Measurements from ENCODE around the gene GALNT2. TPM values are rescaled to one million over a fixed set of nuclear protein-coding genes. Genes with fewer than 3 reads are reported as not detected.

Gene GALNT2
- total and polyA plus RNA-seq, 2 of the 4 experiments (the other 2 are of a cell fraction): 50.4 to 189 TPM

GRCh38 chr1:230179249-230179648, 112.2 kb downstream of the GALNT2 start:
- no CpG with 5 or more reads among the region's 2 CpGs for WGBS, 2 experiments (ENCODE audit: extremely low coverage in 2 of 2, insufficient read length in 1 of 2)
- Histone ChIP-seq H4K5ac (ENCODE audit: low read depth, low read length) (no peak overlapping the region), H3K9me3 (ENCODE audit: control insufficient read depth, insufficient read depth, low read length) (no peaks in the 10 kb centered on the region), H4K91ac (ENCODE audit: insufficient read depth, low read depth, low read length) (no peak overlapping the region), H3K14ac (replicated peaks; ENCODE audit: low read depth, low read length) (no peak overlapping the region), H2BK15ac (ENCODE audit: low read depth, low read length) (no peak overlapping the region), H2AK9ac (replicated peaks; ENCODE audit: low read depth, low read length, poor library complexity) (no peak overlapping the region), H3K23ac (ENCODE audit: low read depth, low read length) (no peak overlapping the region), H3K36me3 (ENCODE audit: control insufficient read depth, insufficient read depth, low read length) (peaks cover 7% of the 10 kb centered on the region), H2BK5ac (ENCODE audit: low read depth, low read length, poor library complexity, severe bottlenecking) (no peak overlapping the region), H2AK5ac (ENCODE audit: low read depth, low read length) (no peak overlapping the region), H3K79me1 (ENCODE audit: low read depth in 1 of 2, low read length in 2 of 2) (peaks cover 29 to 50% of the 10 kb centered on the region in 2 experiments), H3K4me3 (ENCODE audit: insufficient read depth, low read depth, low read length) (no peak overlapping the region), H3K9ac (ENCODE audit: low read depth, low read length) (no peak overlapping the region), H3K27me3 (ENCODE audit: control insufficient read depth, insufficient read depth, low read length) (no peaks in the 10 kb centered on the region), H3K4me1 (ENCODE audit: control insufficient read depth, insufficient read depth, low read length) (peaks cover 3% of the 10 kb centered on the region; the same call in 1 of the 2 replicates), H3K27ac (ENCODE audit: insufficient read depth, low read length) (no peak overlapping the region), H4K20me1 (ENCODE audit: insufficient read depth, low read length) (peaks cover 27% of the 10 kb centered on the region), H3K18ac (ENCODE audit: low read depth, low read length) (no peak overlapping the region), H2BK20ac (ENCODE audit: low read depth, low read length) (no peak overlapping the region), H4K8ac (ENCODE audit: low read depth in 2 of 2, low read length in 2 of 2) (no peak overlapping the region), H3K9me1 (ENCODE audit: insufficient read depth, low read length) (peaks cover 6% of the 10 kb centered on the region; the same call in 1 of the 2 replicates), H3K56ac (ENCODE audit: extremely low read depth, insufficient read depth, low read length) (no peak overlapping the region), H2AFZ (replicated peaks; ENCODE audit: low read length, poor library complexity) (no peak overlapping the region), H3K4ac (ENCODE audit: low read depth, low read length) (no peak overlapping the region), H2BK120ac (ENCODE audit: low read depth, low read length) (no peak overlapping the region), H3K4me2 (ENCODE audit: low read depth, low read length) (no peak overlapping the region)
- intact Hi-C loops (cut with micrococcal nuclease): no loop called here
- DNase-seq: no peak
- ChIA-PET POLR2A (ENCODE audit: unreplicated experiment) (interaction anchor here (0.6 kb wide), 1 partner anchor 222 kb away, joined by 3 read pairs; no protein-coding TSS in a partner anchor), CTCF (no interaction called here)
- ATAC-seq (ENCODE audit: low read depth): no peak
- in situ Hi-C loops (cut with MboI; ENCODE audit: low sequenced_read_pairs): no loop called here
- TF ChIP-seq NFE2L2 (IDR thresholded peaks at IDR 0.05; ENCODE audit: low read depth, low read length) (no peak), RFX5 (IDR thresholded peaks at IDR 0.05; ENCODE audit: low read depth, low read length) (no peak), CHD1 (IDR thresholded peaks at IDR 0.05; ENCODE audit: low read depth, low read length) (no peak), USF2 (IDR thresholded peaks at IDR 0.05; ENCODE audit: low read depth, low read length) (no peak), CEBPB (IDR thresholded peaks at IDR 0.05; ENCODE audit: low read depth, low read length) (no peak), RAD21 (IDR thresholded peaks at IDR 0.05; ENCODE audit: low read length) (no peak), SMC3 (IDR thresholded peaks at IDR 0.05; ENCODE audit: low read depth, low read length) (no peak), FOS (IDR thresholded peaks at IDR 0.05; ENCODE audit: low read depth, low read length) (no peak), CTCF (conservative IDR thresholded peaks at IDR 0.05; ENCODE audit: low read depth, low read length) (no peak), POLR2A (IDR thresholded peaks at IDR 0.05; ENCODE audit: low read depth, low read length) (no peak), RCOR1 (IDR thresholded peaks at IDR 0.05; ENCODE audit: insufficient replicate concordance, low read length) (no peak), MXI1 (IDR thresholded peaks at IDR 0.05; ENCODE audit: borderline replicate concordance, low read depth, low read length) (no peak), MAFK (IDR thresholded peaks at IDR 0.05; ENCODE audit: low read depth, low read length) (no peak), ELK1 (IDR thresholded peaks at IDR 0.05; ENCODE audit: borderline replicate concordance, low read depth, low read length) (no peak), BHLHE40 (IDR thresholded peaks at IDR 0.05; ENCODE audit: low read depth, low read length) (no peak), MAZ (IDR thresholded peaks at IDR 0.05; ENCODE audit: borderline replicate concordance, low read depth, low read length) (no peak)
- no TSS peak for BruUV-seq (replicated peaks)
- dilution Hi-C loops (cut with HindIII; ENCODE audit: low sequenced_read_pairs, unreplicated experiment): no loop called here

Data from IMR-90 (cell line).